ENCODE measurements around the gene TMEM132D.
"Not testable (repeated sequence)": the region's sequence is repeated elsewhere in the genome, so short reads cannot be mapped to it uniquely, and the experiment has no call there.

The TMEM132D gene

DNA sequence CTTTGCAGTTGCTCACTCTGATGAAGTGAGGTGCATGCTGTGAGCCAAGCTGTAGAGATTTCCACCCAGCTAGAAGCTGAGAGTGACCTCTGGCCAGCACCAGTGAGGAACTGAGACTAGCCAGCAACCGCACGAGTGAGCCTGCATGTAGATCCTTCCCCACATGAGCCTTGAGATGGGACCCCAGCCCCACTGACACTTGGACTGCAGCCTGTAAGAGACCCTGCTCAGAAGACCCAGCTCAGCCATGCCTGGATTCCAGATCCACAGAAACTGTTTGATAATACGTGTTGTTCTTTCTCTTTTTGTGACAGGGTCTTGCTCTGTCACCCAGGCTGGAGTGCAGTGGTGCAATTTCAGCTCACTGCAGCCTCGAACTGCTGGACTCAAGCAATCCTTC is 821.4 kb downstream of the TMEM132D start:
- DNase-seq: no peak

DNA sequence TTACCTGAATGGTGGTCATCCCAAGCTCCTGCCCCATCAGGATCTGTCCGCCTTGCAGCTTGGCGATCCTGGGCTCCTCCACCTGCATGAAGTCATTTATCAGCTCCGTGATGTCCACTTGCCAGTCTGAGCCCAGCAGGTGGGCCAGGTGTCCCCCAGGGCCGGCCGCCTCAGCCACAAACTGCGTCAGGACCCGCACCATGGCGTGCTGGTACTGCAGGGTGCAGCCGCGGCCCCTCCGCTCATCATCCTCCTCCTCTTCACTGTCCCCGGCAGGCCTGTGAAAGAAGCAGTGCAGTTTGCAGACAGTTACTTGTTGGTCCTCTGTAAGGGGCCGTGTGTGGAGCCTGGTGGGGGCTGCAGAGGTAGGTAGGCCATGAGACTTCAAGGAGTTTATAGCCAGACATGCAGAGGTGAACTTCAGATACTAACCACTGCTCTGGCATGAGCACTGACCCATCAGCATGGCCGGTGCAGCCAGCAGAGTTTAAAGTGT is 822.0 kb downstream of the TMEM132D start:
- no peak for DNase-seq

DNA sequence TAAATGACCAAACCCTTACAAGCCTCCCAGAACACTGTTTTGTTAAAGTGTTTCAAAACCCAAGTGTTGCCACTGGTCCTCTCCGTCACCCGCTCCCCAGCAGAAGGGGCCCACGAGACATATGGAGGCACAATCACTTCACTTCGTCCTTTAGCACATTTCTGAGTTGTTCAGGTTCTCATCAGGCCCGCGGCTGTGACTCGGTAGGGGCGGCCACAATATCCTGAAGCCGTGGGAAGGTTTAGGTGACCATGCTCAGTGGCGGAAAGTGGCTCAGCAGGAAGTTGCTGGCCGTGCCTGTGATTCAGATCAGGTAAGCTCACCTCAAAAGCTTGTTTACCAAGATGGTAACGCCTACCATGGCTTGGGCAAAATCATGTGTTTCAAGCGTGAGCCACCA is 823.0 kb downstream of the TMEM132D start:
- DNase-seq: no peak

DNA sequence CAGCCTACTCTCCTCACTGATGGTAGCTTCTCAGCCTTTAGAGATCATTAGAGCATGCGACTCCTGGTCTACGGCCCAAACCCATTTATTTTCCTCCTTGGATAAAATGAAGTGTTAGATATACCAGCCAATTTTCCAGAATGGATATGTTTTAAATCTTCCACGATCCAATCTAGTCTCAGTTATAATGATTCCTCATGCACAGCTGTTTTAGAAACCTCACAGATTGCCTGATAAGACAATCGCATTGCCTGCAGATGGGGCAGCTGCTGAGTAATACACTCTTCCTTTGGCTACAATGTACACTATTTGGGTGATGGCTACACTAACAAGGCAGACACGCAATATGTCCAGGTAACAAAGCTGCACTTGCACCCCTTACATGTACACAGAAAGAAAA is 823.4 kb downstream of the TMEM132D start:
- no peak for DNase-seq

DNA sequence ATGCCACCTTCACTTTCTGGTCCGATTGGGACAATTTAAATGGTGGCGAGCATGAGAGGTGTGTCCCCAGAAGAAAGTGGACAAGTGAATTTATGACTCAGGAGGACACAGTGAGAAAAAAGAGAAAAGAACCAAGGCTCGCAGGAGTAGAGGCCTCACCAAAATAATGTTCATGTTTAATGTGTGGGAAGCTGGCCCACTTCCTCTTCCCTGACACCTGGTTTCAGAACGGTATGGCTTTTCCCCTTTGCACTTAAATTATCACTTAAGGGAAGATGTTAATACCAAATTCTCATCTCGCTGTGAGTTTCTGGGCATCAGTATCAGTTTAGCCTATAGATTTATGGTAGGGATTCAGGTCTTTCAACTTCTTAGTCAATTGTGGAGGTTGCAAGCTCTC is 824.1 kb downstream of the TMEM132D start:
- DNase-seq: no peak

DNA sequence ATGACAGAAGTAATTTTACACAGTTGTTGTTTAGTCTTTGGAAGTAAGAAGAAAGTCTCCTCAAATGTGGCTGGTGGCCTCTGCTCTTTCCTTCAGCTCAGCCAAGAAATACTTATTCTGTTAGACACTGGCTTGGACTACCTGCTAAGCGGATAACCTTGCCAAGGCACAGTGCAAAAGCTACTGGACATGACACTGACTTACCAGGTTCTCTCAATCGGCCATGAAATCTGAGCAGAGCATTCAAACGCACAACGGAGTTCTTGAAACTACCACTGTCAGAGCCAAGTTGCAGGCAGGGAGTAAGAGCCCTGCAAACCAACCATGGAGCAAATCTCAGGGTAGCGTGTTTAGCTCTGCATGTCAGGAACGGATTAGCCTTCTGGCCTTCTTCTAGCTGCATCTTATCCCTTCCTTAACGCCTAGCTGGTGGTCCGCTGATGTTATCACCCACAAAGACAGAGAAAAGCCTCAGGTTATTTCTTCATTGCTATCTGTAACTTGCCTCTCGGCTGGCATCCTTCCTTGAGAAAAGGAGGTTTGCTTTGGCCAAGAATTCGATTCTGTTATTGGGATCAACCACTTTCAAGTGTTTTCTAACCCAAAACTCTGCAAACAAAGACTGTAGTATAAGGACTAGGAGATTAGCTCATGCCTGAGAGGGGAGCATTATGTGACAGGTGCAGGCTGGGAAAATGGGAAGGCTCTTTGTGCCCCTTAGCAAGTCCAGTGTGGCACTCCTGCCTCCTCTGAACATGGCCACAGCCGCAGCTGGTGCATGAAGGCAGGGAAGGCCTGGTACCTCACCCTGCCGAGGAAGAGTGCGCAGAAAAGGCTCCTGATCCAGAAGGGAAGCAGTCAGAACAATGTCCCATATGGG is 827.1 kb downstream of the TMEM132D start:
- peak in 1 of 2 experiments; percentile 47 for DNase-seq

DNA sequence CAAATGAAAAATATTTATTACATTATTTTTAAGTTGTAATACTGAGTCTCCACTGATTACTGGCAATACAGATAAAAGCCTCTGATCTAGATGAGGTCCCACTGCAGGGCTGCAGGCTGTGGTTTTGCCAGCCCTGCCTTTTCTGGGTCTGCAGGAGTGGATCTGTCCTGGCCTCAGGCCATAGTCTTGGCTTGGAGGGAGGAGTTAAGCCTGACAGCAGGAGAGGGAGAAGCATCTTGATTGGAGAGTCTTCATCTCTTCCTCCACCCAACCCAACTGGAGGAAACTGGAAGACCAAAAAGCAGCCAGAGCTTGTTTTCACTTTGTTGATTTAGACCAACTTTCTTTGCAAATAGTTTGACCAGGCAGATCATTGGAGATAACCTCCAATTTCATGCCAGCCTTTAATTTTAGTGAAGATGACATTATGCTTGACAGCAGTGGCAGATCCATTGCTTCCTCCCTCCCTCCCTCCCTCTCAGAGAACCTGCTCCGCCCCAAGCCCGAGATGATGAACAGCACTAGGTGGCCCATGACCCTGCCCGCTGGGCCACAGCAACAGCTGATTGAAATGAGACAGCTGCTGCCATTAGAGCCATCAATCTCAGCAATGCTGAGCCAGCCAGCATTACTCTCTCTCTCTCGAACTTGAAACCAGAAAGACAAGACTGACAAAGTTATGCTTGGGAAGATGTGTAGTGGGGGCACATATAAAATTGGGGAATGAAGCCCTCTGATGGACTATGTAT is 828.2 kb downstream of the TMEM132D start:
- peak; percentile 68 to 92 for DNase-seq

DNA sequence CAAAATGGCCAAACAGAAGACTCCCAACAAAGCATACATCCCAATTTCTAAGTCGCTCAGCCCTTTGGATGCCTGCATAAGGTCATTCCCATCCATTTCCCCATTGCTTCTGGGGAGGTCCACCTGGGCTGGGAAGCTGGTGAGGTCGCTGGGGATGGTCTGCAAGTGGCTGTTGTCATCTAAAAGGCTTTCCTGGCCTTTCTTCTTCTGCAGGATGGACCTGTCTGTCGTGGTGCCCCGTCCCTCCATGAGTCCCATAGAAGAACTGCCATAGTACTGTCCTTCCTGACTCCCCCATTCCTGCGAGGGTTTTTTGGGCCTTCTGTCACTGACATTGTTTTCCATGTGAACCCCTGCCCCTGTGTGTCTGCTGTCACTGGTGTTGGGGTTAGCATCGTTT is 829.4 kb downstream of the TMEM132D start:
- DNase-seq: no peak

DNA sequence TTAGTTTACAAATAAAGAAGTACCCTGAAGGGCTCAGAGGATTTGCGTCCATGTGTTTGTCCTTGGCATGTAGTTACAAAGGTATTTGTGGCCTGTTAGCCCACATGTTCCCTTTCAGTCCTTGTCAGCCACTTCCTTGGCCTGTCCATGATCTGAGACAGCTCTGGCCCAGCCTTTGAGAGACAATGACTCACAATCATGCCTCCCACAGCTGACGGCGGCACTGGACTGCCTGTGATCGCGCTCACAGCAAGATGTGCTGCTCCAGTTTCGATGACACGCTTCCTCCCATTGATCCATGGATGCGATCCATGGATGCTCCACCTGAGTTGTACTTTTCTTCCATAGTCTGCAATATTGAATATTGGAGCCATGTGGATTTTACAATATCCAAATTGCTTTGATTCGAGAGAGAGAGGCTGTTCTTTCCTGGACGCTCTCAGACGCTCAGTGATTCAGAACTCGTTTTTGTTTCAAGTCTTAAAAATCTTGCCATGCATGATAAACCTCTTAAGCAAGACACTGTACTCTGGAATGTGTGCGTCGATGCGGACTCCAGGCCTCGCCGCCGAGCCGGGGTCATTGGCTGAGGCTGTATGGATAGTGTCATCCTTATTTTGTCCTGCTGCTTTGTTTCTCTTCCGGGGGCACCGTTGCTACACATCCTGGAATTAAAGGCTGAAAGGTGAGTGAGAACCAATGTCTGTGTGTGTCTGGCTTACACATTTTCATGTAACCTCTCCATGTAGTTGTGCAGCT is 830.5 kb downstream of the TMEM132D start:
- no peak for DNase-seq

DNA sequence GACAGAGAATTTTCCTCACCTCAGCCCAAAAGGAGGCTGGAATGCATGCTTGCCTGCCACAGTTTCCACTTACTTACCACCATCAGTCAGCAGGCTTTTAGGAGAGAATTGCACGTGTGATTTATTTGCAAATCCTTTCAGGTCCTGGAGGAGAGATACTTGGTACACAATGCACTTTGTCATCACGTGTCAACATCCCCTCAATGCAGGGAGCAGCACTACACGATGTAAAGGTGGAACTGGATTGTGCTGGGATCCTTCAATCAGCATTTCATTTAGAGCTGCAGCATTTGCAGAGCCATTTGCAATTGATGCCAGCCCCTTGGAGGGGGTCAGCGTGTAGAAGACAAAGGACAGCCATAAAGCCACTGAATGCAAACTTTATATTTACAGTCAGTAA is 832.5 kb downstream of the TMEM132D start:
- peak; percentile 72 to 76 for DNase-seq

DNA sequence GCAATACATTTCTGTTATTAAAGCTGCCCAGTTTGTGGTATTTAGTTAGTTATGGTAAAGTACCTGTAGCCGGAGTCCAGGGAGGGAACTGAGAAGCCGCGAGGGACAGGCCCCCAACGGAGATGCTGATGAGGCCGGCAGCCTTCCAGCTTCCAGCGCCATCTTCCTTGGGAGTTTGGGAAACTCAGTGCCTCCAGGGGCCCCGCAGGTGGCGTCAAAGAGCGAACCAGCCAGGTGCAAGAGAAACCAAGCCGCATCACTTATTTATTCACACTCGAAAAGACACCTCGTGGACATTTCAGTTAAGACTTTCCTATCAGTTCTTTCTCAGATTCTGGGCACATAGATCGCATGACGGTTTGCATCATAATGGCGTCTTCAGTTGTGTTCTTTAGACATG is 833.9 kb downstream of the TMEM132D start:
- no peak for DNase-seq

DNA sequence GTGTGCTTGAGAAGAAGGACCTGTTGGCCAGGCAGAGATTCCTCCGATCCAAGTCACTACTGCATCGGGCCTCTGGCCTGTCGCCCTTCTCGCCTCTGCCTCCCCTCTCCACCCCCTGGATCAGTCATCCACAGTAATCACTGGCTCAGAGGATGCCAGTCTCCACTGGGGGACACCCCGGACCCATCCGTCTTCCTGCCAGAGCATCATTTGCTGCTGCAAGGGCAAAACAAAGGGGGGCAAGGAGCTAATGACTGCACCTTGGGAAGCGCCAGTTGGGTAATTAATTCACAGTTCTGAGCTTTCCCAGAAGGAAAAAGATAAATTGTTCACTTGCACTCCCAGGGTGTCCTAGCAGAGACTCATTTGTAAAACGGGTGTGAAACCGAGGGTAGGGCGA is 835.1 kb downstream of the TMEM132D start:
- DNase-seq: no peak

DNA sequence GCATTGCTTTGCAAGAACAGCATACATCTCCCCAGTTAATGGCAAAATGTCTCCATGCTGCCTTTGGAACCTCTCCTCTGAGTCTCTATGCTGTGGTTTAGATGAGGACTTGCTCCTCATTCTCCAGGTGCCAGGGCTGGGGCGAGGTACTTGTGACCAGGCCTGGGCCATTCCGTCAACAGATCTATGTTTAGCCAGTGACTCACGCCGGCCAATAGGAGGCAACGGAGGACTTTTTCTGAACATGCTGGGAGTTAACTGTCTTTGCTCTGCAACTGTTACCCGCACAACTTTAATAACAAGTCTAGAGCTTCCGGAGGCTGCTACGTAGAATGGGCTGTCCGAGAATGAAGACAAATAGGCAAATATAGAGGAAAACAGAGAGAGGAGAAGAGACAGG is 836.3 kb downstream of the TMEM132D start:
- peak; percentile 14 to 34 for DNase-seq

DNA sequence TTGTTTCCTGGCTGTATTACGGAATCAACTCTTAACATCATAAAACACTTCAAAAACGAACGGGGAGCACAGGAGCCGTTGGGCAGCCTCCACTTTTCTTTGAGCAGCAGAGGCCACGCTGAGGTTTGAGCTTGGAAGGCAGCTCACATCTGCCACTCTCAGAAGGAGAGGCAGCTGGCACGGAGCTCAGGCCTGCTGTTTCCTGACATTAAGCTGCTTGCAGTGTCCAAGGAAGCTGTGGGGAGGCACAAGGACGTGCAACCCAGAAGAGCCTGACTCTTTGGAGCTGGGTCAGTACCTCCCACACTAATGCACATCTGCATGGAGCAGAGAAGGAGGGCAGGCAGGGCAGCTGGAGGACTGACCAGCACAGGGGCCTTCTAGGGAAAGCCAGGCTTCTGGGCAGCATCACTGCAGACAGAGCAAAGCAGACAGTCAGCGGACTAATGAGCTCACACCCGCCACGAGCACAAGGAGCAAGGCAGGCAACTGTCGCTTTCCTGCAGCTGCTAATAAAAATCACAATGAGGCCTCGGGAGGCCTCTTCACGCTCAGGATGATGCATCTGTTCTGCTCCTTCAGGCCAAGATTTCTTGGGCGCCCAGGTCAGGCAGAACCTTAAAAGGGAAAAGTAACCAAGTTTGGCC is 839.5 kb downstream of the TMEM132D start:
- peak; percentile 55 to 91 for DNase-seq

DNA sequence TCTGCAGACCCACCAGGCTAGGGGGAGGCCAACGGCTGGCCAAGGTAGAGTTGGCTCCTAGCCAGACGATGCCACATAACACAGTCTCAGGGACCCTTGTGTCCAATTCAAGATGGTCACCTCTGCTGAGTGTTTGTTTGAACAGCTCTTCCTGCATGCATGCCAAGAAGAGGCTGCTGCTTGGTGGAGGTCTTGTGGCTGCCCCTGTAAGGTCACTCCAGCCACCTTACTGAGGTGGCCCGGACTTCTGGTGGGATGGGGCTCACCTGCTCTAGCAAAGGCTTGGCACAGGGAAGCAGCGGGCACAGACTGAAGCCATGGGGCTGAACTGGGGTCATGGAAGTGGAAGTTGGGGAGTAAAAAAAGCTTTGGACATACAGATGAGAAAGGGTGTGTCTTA is 840.2 kb downstream of the TMEM132D start:
- DNase-seq: no peak

DNA sequence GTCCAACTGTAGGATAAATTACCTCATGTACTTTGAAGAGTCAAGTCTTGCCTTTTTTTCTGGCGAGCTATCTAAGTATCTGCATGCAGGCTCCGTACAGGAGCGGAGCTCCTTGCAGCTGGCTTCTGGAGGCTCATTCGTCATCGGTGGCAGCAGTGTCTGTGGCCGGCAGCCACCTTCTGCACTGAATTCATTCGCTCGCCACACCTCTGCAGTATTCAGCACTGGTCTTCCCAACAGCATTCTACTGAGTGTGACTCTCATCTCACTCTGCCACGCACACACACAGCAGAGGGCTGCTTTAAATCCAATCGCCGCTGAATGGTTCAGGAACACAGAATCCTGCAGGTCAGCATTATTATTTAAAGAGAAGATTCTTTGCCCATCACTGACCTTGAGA is 850.6 kb downstream of the TMEM132D start:
- DNase-seq: peak; percentile 54 to 56

DNA sequence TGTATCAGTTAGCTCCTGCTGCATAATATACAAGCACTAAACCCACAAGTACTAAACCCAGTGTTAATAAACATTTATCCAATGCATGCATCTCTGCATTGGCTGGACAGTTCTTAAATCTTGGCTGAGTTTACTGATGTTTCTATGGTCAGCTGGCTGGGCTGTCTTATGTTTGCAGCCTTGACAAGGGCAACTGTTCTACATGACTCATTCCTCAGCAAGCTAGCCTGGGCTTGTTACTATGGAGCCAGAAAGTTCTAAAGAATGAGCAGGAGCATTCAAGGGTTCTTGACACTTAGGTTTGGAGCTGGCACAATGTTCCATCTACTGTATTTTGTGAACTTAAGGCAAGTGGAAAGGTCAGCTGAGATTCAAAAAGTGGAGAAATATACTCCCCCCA is 851.5 kb downstream of the TMEM132D start:
- no peak for DNase-seq

DNA sequence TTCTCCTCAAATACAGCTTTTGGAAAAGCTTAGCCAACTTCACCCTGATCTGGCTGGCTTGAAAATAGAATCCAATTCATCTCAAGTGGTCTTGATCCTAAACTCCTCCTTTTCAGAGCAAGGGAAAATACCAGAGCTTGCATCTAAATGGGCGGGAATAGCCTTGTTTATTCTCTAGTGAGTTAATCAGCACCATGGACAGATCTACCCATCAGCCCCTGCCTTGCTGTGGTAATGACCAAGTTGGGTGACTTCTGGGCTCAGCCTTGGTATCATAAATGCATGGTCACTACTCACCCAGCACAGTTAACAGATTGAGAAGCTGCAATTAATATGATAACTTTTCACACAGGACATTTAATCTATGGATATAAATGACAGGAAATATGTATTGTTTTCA is 853.9 kb downstream of the TMEM132D start:
- no peak for DNase-seq

DNA sequence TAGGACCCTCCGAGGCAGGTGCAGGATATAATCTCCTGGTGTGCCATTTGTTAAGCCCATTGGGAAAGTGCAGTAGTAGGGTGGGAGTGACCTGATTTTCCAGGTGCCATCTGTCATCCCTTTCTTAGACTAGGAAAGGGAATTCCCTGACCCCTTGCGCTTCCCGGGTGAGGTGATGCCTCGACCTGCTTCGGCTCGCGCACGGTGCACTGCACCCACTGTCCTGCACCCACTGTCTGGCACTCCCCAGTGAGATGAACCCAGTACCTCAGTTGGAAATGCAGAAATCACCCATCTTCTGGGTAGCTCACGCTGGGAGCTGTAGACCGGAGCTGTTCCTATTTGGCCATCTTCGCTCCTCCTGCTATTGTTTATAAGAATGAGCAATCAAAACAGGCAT is 860.5 kb downstream of the TMEM132D start:
- not testable (repeated sequence) for DNase-seq

DNA sequence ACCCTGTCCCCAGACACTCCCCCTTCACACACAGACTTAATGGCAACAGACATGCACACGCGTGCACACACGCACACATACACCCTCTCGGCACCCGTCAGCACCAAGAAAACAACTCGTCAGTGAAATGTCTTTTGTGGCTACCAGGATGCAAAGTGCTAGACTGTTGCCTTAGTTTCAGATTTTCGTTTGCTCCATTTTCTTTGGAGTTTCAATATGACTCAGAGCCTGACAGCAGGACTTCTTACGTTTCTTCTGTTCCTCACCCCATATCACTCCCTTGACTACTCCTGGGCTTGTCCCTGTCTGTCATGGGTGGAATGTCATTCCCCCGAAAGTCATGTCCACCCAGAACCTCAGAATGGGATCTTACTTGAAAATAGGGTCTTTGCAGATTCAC is 867.7 kb downstream of the TMEM132D start:
- no peak for DNase-seq

DNA sequence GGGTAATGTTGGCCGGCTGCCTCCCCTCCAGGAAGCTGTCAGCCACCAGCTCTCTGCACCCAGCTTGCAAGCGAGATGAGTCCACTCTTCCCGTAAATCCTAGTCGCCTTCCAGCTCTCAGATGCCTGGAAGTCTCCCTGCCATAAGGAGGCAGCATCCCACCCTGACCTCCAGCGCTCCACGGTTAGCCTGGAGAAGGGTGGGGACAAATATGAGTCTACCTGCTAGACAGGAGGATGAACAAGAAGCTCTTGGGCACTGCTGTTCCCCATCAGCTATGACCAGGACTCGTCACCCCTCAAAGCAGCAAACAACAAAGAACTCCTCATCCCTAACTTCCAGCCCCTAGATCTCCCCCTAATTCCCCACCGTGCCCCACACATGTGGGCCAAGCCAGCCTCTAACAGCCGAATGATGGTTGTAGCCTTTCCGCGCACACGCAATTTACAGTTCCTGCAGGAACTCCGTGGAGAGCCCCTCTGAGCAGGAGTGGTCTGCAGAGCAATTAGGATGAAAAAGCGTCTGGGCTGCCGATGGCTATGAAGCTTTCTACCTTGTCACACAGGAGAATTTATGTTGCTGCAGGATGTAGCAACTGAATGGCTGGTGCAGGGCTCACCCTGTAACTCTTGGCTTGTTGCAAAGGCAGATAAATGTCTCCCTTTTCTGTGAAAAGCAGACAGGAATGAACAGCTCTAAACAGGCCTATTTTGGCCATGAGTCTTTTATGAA is 869.1 kb downstream of the TMEM132D start:
- no peak for DNase-seq

DNA sequence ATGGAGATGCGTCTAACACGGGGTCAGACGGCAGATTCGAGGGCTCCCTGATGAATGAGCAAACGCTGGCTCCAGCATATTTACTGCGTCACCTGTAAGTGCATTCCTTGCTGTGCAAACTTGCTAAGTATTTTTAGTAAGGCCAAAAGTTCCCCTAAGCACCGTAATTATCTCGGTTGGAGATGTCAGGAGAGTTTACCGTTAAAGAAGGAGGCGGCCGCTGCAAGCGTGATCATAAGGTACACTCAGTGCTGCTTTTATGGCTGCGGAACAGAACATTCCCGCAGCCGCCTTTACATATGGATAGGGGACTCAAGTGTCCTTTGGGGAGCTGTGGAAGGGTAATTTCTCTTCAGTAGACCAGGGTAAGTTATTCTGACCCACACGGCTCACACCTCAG is 875.0 kb downstream of the TMEM132D start:
- DNase-seq: peak; percentile 43 to 67

Data from NCI-H187 (cell line).